ENCODE data around the gene ETV3.
"Not testable (repeated sequence)": the region's sequence is repeated elsewhere in the genome, so short reads cannot be mapped to it uniquely, and the experiment has no call there.

Gene ETV3

GRCh38 chr1:157112186-157112867 is 25.9 kb downstream of the ETV3 start:
- no peak for DNase-seq (ENCODE audit: low read depth in 2 of 2)

- DNase-seq (ENCODE audit: low read depth in 2 of 2) = no peak
These were observed 26.6 kb downstream of the ETV3 start for GRCh38 chr1:157111396-157112165.

GRCh38 chr1:157110686-157111085 is 27.5 kb downstream of the ETV3 start:
- DNase-seq (ENCODE audit: low read depth in 2 of 2) = no peak

GRCh38 chr1:157110003-157110402 is 28.2 kb downstream of the ETV3 start:
- DNase-seq (ENCODE audit: low read depth in 2 of 2) = no peak

GRCh38 chr1:157108448-157108847 is 29.7 kb downstream of the ETV3 start:
- DNase-seq (ENCODE audit: low read depth in 2 of 2) = no peak

GRCh38 chr1:157107702-157108101 is 30.5 kb downstream of the ETV3 start:
- no peak for DNase-seq (ENCODE audit: low read depth in 2 of 2)

GRCh38 chr1:157106813-157107189 is 31.4 kb downstream of the ETV3 start:
- DNase-seq (ENCODE audit: low read depth in 2 of 2) = no peak

- peak; percentile 35 to 44 for DNase-seq (ENCODE audit: low read depth in 2 of 2)
These were observed 32.0 kb downstream of the ETV3 start for GRCh38 chr1:157105988-157106812.

- no peak for DNase-seq (ENCODE audit: low read depth in 2 of 2)
These were observed 32.8 kb downstream of the ETV3 start for GRCh38 chr1:157105298-157105987.

GRCh38 chr1:157104598-157105293 is 33.4 kb downstream of the ETV3 start:
- no peak for DNase-seq (ENCODE audit: low read depth in 2 of 2)

- no peak for DNase-seq (ENCODE audit: low read depth in 2 of 2)
These were observed 34.9 kb downstream of the ETV3 start for GRCh38 chr1:157103268-157103667.

GRCh38 chr1:157101149-157101548 is 37.0 kb downstream of the ETV3 start:
- DNase-seq (ENCODE audit: low read depth in 2 of 2) = no peak

GRCh38 chr1:157099633-157100009 is 38.6 kb downstream of the ETV3 start, which contains the start of gene ETV3L:
ETV3L (minus strand) TSS chr1:157099808; CDS start chr1:157099523, 285 bp downstream.
- DNase-seq (ENCODE audit: low read depth in 2 of 2) = no peak

GRCh38 chr1:157098987-157099632 is 39.1 kb downstream of the ETV3 start:
- DNase-seq (ENCODE audit: low read depth in 2 of 2) = not testable (repeated sequence)

GRCh38 chr1:157098519-157098918 is 39.7 kb downstream of the ETV3 start:
- no peak for DNase-seq (ENCODE audit: low read depth in 2 of 2)

GRCh38 chr1:157097692-157098091 is 40.5 kb downstream of the ETV3 start:
- DNase-seq (ENCODE audit: low read depth in 2 of 2) = no peak

GRCh38 chr1:157096881-157097280 is 41.3 kb downstream of the ETV3 start:
- no peak for DNase-seq (ENCODE audit: low read depth in 2 of 2)

GRCh38 chr1:157095551-157095950 is 42.6 kb downstream of the ETV3 start:
- DNase-seq (ENCODE audit: low read depth in 2 of 2) = no peak

GRCh38 chr1:157095091-157095490 is 43.1 kb downstream of the ETV3 start:
- no peak for DNase-seq (ENCODE audit: low read depth in 2 of 2)

GRCh38 chr1:157092831-157093230 is 45.4 kb downstream of the ETV3 start:
- no peak for DNase-seq (ENCODE audit: low read depth in 2 of 2)

Measured in fibroblast of skin of left quadriceps (primary cell).